Heart left ventricle (tissue), 16 donors: ENCODE results near the gene COBL. TPM values are rescaled to one million over a fixed set of nuclear protein-coding genes. Genes with fewer than 3 reads are reported as not detected.

Experiments used
- ATAC-seq, 4 donors: fragments of 200-7000 bp; cut with Tn5 transposase; one replicate each; pipeline ENCODE4 v1.9.1; 2020 to 2022; ENCODE audit warnings: moderate library complexity in 4 of 4, mild to moderate bottlenecking in 3 of 4, moderate number of reproducible peaks in 1 of 4
- DNase-seq, 5 donors: peaks; one replicate each; pipeline ENCODE4 v3.0.0-alpha.2; 2020
- H3K27ac ChIP-seq, 12 donors: fragments of 200-600 bp; sonication (generic) in 4 of 12; one replicate each; pipeline versions ENCODE4 v1.5.0 to v1.8.0; 2016 to 2022; ENCODE audit warnings: mild to moderate bottlenecking in 2 of 12
- H3K27me3 ChIP-seq, 9 donors: fragments of 200-600 bp; sonication (generic) in 2 of 9; one replicate each; pipeline versions ENCODE4 v1.5.1 to v1.8.0; 2016 to 2022; ENCODE audit warnings: mild to moderate bottlenecking in 3 of 9
- H3K36me3 ChIP-seq, 9 donors: fragments of 200-600 bp; sonication (generic) in 2 of 9; one replicate each; pipeline versions ENCODE4 v1.5.0 to v1.8.0; 2018 to 2022; ENCODE audit warnings: mild to moderate bottlenecking in 2 of 9
- H3K4me1 ChIP-seq, 12 donors: fragments of 200-600 bp; sonication (generic) in 4 of 12; one replicate each; pipeline versions ENCODE4 v1.5.0 to v1.8.0; 2016 to 2022; ENCODE audit warnings: mild to moderate bottlenecking in 3 of 12
- H3K4me3 ChIP-seq, 12 donors: fragments of 200-600 bp; sonication (generic) in 4 of 12; one replicate each; pipeline versions ENCODE4 v1.5.0 to v1.8.0; 2017 to 2022; ENCODE audit warnings: mild to moderate bottlenecking in 9 of 12, moderate library complexity in 4 of 12
- H3K9me3 ChIP-seq, 12 donors: fragments of 200-600 bp; sonication (generic) in 4 of 12; one replicate each; pipeline versions ENCODE4 v1.5.0 to v1.8.0; 2016 to 2022; ENCODE audit warnings: mild to moderate bottlenecking in 1 of 12
- POLR2A ChIP-seq, 2 donors: fragments of 450-650 bp; IDR thresholded peaks; one replicate each; pipeline ENCODE4 v1.6.1; 2017; ENCODE audit warnings: antibody characterized with exemption in 2 of 2, mild to moderate bottlenecking in 2 of 2, moderate library complexity in 2 of 2
- WGBS, 4 donors: extraction: QIAGEN DNeasy Blood & Tissue Kit in 2 of 4; methylation state at CpG; one replicate each; pipeline versions ENCODE4 v1.1.5 to v1.1.7; 2013 to 2018; 5-methylcytosine and 5-hydroxymethylcytosine counted together
- intact Hi-C, 10 donors: fragments of 100-400 bp; cut with DNase I; formaldehyde crosslinking; loops; one replicate each; pipeline versions ENCODE4 v1.11.1 to v1.14.2; 2022
- polyA plus RNA-seq, 2 donors: library from polyadenylated mRNA; stranded (reverse); fragments of 200-250 nt; gene quantifications; one replicate each; pipeline ENCODE4 v1.2.3, GENCODE V29; 2013
- total RNA-seq, 9 donors: library from RNA; depleted of rRNA in 2 of 9; stranded (reverse); fragments of >200 nt in 2 of 9; fragmentation: NEBNext Ultra II Directional in 3 of 9; extraction: Animal tissue kit (Norgen Biotek cat#: 25700) in 3 of 9; gene quantifications; one replicate each; pipeline versions ENCODE4 v1.1.0 to v1.2.4, GENCODE V29; 2016 to 2023
- TF ChIP-seq, protein P1 (sequence below), 12 donors: fragments of 200-600 bp; sonication (generic) in 4 of 12; IDR thresholded peaks; one replicate each; pipeline versions ENCODE4 v1.5.0 to v1.8.0; 2018 to 2022; ENCODE audit warnings: antibody characterized with exemption in 12 of 12, mild to moderate bottlenecking in 5 of 12
- donor health status: ischemic (EF 13 %, LVEDD 7.1; RV severe dilation, severe dysfunction).
- donor health status: healthy with polysubstance abuse.
- donor health status: DM: no; HTN: yes; CAD: no.
- donor health status: DM: no; HTN: no; CAD: no.
- donor health status: ischemic (EF 25% LVEDD 6.9; RV normal size, moderate dysfunction).
- donor health status: ischemic (EF 25% LVEDD 5.7; RV mildly dilated, moderate dysfunction).
- donor health status: healthy.
- donor health status: DM: yes; HTN: yes; CAD: no.
- donor health status: ischemic (EF 35%, LVEDD 5.7; RV mildly dilated, moderate dysfunction).
- donor health status: nonischemic (EF 11% LVEDD 7.7; RV severe dilation, severe dysfunction).
- donor health status: DM: yes; HTN: yes; CAD: no.
- donor health status: PGD.
- donor health status: ischemic (EF 29% LVEDD 5.4; RV normal size, mild dysfunction).
- donor health status: nonischemic (EF 23%, LVEDD 6.1; RV moderate dilation, normal function).

COBL gene
- total and polyA plus RNA-seq, 11 donors, result 25.9 to 123 (median 80.4) TPM

DNA sequence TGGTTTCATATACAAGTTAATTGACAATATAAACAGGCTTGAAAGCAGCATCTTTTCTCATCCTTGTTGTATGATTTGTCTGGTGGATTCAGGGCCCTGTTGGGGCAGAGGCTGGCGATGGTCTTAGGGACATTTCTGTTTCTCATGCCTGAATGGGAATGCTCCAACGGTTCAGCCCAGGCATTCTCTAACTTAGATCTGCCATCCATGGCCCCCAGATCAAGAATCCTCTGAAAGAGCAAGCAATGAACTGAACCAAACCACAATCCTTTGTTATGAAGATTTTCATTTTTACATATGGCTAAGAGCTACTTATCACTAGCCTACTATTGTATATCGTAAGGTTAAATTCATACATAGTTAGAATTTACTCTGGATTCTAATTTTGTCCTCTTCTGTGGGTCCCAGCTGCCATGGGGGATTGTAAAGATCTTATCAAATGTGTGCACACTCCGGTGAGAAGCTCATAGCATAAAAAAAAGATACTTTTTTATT, 163.9 kb downstream of the COBL start:
- peaks cover 0 to 9% (median 0%) of the 10 kb centered on the region in 12 donors for H3K4me1 ChIP-seq
- WGBS, 4 donors, result 80 to 90% (median 86%) methylated on average over 4 of the region's 4 CpGs
- DNase-seq, result no peak

DNA sequence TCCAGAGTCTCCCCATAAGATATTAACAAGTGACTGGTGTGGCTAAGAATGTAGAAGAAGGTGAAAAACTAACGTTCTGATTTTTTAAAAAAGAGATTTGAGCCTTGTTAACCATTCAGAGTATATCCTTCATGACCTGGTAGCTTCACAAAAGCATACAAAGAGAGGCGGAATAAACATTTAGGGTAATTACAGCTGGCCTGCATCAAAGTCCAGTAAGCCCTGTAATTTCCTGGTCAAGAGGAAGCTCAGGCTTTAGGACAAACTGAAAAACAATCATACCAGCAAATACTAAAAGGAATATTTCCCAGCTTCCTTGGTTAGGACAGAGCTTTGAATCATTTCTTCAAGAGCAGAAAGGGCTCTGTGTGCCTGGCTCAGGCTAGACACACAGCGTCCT, 165.2 kb downstream of the COBL start:
- 61 to 78% (median 68%) methylated on average over 3 of the region's 3 CpGs for WGBS, 4 donors

More for the DNA sequence above, 163.9 kb downstream of the COBL start:
- Histone ChIP-seq H3K27me3 (no peaks in the 10 kb centered on the region), H3K36me3 (no peaks in the 10 kb centered on the region), H3K4me3 (no peak overlapping the region), H3K9me3 (peaks cover 0 to 6% (median 0%) of the 10 kb centered on the region in 12 donors), H3K27ac (no peak overlapping the region)
- intact Hi-C loops, result loop anchor here in 4 of 10 donors (10.0 kb wide), 3 partner anchors 538 to 948 kb away; no protein-coding TSS in a partner anchor
- TF ChIP-seq POLR2A (IDR thresholded peaks at IDR 0.05), result no peak
- TF ChIP-seq, protein P1, sequence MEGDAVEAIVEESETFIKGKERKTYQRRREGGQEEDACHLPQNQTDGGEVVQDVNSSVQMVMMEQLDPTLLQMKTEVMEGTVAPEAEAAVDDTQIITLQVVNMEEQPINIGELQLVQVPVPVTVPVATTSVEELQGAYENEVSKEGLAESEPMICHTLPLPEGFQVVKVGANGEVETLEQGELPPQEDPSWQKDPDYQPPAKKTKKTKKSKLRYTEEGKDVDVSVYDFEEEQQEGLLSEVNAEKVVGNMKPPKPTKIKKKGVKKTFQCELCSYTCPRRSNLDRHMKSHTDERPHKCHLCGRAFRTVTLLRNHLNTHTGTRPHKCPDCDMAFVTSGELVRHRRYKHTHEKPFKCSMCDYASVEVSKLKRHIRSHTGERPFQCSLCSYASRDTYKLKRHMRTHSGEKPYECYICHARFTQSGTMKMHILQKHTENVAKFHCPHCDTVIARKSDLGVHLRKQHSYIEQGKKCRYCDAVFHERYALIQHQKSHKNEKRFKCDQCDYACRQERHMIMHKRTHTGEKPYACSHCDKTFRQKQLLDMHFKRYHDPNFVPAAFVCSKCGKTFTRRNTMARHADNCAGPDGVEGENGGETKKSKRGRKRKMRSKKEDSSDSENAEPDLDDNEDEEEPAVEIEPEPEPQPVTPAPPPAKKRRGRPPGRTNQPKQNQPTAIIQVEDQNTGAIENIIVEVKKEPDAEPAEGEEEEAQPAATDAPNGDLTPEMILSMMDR (IDR thresholded peaks at IDR 0.05), result no peak
- ATAC-seq, result no peak

DNA sequence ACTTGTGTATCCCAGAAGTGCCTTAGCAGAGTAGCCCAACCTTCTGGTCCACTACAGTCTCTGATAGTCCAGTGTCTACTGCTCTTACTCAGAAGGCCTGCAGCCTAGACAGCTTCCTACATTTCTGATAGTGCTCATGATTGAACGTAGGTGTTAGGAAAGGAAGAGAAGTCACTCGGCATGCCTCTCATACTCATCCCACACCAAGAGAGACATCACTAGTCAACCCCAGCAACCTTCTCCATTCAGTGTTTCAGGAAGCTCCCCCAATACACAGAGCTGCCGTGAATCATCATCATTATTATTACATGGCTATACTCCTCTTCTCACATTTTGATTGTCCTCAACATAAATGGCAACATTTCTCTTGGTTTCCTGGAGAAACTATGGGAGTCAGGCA, 166.4 kb downstream of the COBL start:
- Histone ChIP-seq H3K4me1 (peaks cover 0 to 9% (median 0%) of the 10 kb centered on the region in 12 donors), H3K9me3 (peaks cover 0 to 23% (median 12%) of the 10 kb centered on the region in 12 donors), H3K36me3 (no peaks in the 10 kb centered on the region), H3K4me3 (no peak overlapping the region), H3K27ac (no peak overlapping the region), H3K27me3 (no peaks in the 10 kb centered on the region)
- TF ChIP-seq POLR2A (IDR thresholded peaks at IDR 0.05), result no peak
- TF ChIP-seq, protein P1 (IDR thresholded peaks at IDR 0.05), result no peak
- DNase-seq (no peak), ATAC-seq (no peak)
- WGBS, 4 donors, result 90 to 96% (median 94%) methylated on average over 3 of the region's 3 CpGs
- intact Hi-C loops, result loop anchor here in 4 of 10 donors (10.0 kb wide), 3 partner anchors 535 to 945 kb away; no protein-coding TSS in a partner anchor

More for the DNA sequence above, 165.2 kb downstream of the COBL start:
- no peak for ATAC-seq
- intact Hi-C loops, result loop anchor here in 4 of 10 donors (10.0 kb wide), 3 partner anchors 537 to 947 kb away; no protein-coding TSS in a partner anchor
- Histone ChIP-seq H3K9me3 (peaks cover 0 to 19% (median 11%) of the 10 kb centered on the region in 12 donors), H3K36me3 (no peaks in the 10 kb centered on the region), H3K4me3 (no peak overlapping the region), H3K27ac (peak overlapping the region in 1 of 12 donors; percentile 34), H3K27me3 (no peaks in the 10 kb centered on the region), H3K4me1 (peaks cover 0 to 9% (median 0%) of the 10 kb centered on the region in 12 donors)
- no peak for TF ChIP-seq POLR2A (IDR thresholded peaks at IDR 0.05)
- TF ChIP-seq, protein P1 (IDR thresholded peaks at IDR 0.05), result no peak
- no peak for DNase-seq

DNA sequence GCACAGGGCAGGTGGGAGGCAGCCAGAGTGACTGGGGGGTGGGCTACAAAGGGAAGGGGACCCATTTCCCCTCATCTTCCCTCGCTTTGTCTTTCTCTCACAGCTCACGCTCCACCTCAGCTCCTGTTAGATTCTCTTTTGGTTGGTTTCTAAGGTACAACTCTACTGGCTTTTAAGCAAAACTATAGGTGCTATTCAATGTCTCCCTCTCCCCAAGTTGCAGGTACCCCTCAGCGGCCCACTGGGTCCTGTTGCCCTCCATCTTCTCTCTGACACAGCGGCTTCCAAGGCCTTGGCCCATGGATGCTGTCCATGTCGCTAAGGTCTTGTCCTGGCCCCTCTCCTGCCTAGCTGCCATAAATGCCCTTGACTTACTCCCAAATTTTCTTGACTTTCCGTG, 168.4 kb downstream of the COBL start:
- H3K36me3 ChIP-seq, result no peaks in the 10 kb centered on the region
- intact Hi-C loops, result loop anchor here in 8 of 10 donors (10.0 kb wide), 6 partner anchors 353 to 533 kb away; partner anchors contain the start of gene GRB10 (in 5 of the 8)

More for the DNA sequence above, 168.4 kb downstream of the COBL start:
- Histone ChIP-seq H3K4me3 (no peak overlapping the region), H3K27me3 (no peaks in the 10 kb centered on the region), H3K27ac (no peak overlapping the region), H3K9me3 (peaks cover 0 to 23% (median 12%) of the 10 kb centered on the region in 12 donors), H3K4me1 (peaks cover 0 to 10% (median 0%) of the 10 kb centered on the region in 12 donors)
- no peak for TF ChIP-seq POLR2A (IDR thresholded peaks at IDR 0.05)
- ATAC-seq (no peak), DNase-seq (no peak)
- 94 to 97% (median 95%) methylated on average over 6 of the region's 6 CpGs for WGBS, 4 donors
